BE2C (cell line): ENCODE measurements around the gene APOB.

ENCODE experiments used
- DNase-seq: peaks from one replicate; pipeline ENCODE4 v3.0.0-alpha.2; 2020
- H3K27me3 ChIP-seq: fragments of 250-450 bp; sonication (Bioruptor Pico); 2 replicates; pipeline ENCODE4 v1.5.1; 2020; ENCODE audit warnings: mild to moderate bottlenecking
- H3K36me3 ChIP-seq: fragments of 250-450 bp; sonication (Bioruptor Pico); 2 replicates; pipeline ENCODE4 v1.5.1; 2020; ENCODE audit warnings: mild to moderate bottlenecking
- H3K4me1 ChIP-seq: fragments of 250-450 bp; sonication (Bioruptor Pico); 2 replicates; pipeline ENCODE4 v1.5.1; 2020
- H3K4me3 ChIP-seq: 2 replicates; pipeline ENCODE4 v1.5.1; 2011; ENCODE audit warnings: low read depth, low read length
- H3K9me3 ChIP-seq: fragments of 250-450 bp; sonication (Bioruptor Pico); 2 replicates; pipeline ENCODE4 v1.5.1; 2020
- TF ChIP-seq, protein P1 (sequence below): IDR thresholded peaks from 2 replicates; pipeline ENCODE4 v1.5.1; 2012; ENCODE audit warnings: mild to moderate bottlenecking, low read depth, low read length

Gene APOB

GRCh38 chr2:20988905-20989304, 55.0 kb downstream of the APOB start:
- no peak for DNase-seq
- H3K4me1 ChIP-seq: no peaks in the 10 kb centered on the region
- no peaks in the 10 kb centered on the region for H3K27me3 ChIP-seq
- no peaks in the 10 kb centered on the region for H3K36me3 ChIP-seq
- H3K4me3 ChIP-seq: no peak overlapping the region
- no peaks in the 10 kb centered on the region for H3K9me3 ChIP-seq
- TF ChIP-seq, protein P1, sequence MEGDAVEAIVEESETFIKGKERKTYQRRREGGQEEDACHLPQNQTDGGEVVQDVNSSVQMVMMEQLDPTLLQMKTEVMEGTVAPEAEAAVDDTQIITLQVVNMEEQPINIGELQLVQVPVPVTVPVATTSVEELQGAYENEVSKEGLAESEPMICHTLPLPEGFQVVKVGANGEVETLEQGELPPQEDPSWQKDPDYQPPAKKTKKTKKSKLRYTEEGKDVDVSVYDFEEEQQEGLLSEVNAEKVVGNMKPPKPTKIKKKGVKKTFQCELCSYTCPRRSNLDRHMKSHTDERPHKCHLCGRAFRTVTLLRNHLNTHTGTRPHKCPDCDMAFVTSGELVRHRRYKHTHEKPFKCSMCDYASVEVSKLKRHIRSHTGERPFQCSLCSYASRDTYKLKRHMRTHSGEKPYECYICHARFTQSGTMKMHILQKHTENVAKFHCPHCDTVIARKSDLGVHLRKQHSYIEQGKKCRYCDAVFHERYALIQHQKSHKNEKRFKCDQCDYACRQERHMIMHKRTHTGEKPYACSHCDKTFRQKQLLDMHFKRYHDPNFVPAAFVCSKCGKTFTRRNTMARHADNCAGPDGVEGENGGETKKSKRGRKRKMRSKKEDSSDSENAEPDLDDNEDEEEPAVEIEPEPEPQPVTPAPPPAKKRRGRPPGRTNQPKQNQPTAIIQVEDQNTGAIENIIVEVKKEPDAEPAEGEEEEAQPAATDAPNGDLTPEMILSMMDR: no peak

DNA sequence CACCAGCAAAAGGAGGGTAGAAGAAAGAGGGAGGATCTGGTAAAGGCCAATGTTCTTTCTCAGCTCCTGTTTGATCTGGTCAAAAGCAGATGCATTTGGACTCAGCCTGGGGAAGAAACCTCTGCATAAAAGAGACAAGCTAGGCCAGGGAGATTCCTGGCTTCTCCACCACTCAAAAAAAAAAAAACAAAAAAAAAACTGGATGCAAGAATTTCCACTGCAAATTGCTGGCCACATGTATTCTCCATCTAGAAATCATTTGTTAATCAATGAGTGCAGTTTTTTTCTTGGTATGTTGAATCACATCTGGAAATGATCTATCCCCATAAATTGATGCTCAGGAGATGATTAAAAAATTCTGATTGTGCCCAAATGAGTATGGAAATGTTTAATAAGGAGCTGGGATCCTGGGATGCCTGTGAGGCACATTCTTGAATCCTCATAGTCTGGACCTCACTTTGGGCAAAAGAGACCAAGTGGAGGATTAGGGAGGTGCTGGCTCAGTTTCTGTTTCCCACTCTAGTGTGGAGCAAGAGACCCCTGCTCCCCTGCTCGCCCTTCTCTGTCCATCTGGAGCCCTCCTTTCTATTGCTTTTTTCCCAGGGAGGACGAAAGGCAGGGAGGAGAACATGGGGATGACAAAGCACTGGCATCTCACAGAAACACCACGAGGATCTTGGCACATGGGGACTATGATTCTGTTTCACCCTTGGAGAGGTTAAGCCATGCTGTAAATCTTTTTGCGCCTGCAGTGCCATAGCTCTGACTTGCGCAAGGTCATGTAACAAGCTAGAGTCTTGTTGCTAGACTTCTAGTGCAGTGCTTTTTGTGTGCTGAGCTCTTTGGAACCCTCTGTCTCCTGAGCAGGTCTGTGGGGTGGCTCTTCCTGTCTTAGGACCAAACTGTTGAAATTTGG, 57.6 kb downstream of the APOB start:
- TF ChIP-seq, protein P1: no peak
- Histone ChIP-seq H3K4me1 (no peaks in the 10 kb centered on the region), H3K27me3 (no peaks in the 10 kb centered on the region), H3K36me3 (no peaks in the 10 kb centered on the region), H3K9me3 (no peaks in the 10 kb centered on the region), H3K4me3 (no peak overlapping the region)
- no peak for DNase-seq

DNA sequence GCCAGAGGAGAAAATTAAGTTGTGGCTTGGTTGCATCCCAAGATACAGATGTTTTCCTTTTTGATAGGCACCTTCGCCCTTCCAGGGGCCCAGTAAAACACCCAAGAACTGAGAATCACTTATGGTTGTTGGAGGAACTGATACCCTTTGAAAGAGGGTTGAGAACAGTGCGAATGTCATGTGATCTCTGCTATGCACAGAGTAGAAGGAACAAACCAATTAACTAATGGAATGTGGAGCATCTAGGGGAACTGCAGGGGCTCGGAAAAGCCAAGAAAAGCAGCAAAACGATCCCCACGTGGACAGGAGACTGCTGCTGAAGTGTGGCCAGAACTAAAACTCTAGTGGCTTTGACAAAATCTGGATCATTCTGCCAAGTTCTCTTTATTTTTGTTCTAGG, 58.8 kb downstream of the APOB start:
- Histone ChIP-seq H3K27me3 (no peaks in the 10 kb centered on the region), H3K9me3 (no peaks in the 10 kb centered on the region), H3K4me3 (no peak overlapping the region), H3K4me1 (no peaks in the 10 kb centered on the region), H3K36me3 (no peaks in the 10 kb centered on the region)
- TF ChIP-seq, protein P1: no peak
- no peak for DNase-seq

GRCh38 chr2:20984408-20984807, 59.5 kb downstream of the APOB start:
- TF ChIP-seq, protein P1: no peak
- no peak overlapping the region for H3K4me3 ChIP-seq
- H3K27me3 ChIP-seq: no peaks in the 10 kb centered on the region
- DNase-seq: no peak
- no peaks in the 10 kb centered on the region for H3K36me3 ChIP-seq
- no peaks in the 10 kb centered on the region for H3K4me1 ChIP-seq
- H3K9me3 ChIP-seq: no peaks in the 10 kb centered on the region

DNA sequence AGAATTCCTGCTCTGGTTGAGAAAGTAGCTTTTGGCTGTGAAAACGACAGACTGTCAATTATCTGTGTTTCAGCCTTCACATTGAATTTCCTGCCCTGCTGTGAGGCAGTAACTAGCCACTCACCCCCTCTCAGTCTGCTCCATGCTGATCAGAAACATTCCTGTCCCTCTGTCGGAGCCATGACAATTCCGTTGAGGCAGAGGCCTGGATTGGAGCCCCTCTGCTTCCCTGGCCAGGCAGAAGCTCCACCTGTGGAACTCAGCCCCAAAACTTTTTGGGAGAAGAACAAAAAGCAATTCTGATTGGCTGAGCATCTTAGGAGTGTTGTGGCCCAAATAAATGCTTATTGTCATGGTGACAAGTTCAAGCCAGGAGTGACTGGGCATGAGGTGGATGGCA, 60.0 kb downstream of the APOB start:
- Histone ChIP-seq H3K4me3 (no peak overlapping the region), H3K27me3 (no peaks in the 10 kb centered on the region), H3K4me1 (no peaks in the 10 kb centered on the region), H3K36me3 (no peaks in the 10 kb centered on the region), H3K9me3 (no peaks in the 10 kb centered on the region)
- TF ChIP-seq, protein P1: no peak
- no peak for DNase-seq

DNA sequence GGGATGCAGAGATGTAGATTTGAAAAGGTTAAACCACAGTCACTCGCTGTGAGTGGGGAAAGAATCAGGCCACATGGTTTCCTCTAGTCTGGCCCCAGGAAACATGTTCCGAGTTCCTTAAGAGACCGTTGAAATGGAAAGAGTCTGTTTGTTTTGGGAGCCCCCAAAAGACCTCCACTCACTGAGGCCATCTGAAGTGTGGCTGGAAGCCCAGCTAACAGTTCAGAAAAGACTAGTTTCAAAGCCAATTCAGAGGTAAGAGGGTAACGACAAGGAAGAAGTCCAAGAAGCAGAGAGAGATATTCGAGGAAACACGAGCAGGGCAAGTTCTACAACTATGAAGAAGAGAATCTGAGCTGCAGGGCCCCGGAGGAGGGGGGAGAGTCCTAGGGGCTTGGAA, 61.0 kb downstream of the APOB start:
- Histone ChIP-seq H3K36me3 (no peaks in the 10 kb centered on the region), H3K27me3 (no peaks in the 10 kb centered on the region), H3K9me3 (no peaks in the 10 kb centered on the region), H3K4me3 (no peak overlapping the region), H3K4me1 (no peaks in the 10 kb centered on the region)
- TF ChIP-seq, protein P1: no peak
- DNase-seq: no peak
